Activated naive CD4-positive, alpha-beta T cell treated with anti-CD3 and anti-CD28 coated beads, Interleukin-2, amount 50 U/mL, for 24 hours (primary cell): ENCODE results near the gene TINAGL1.

ENCODE experiments used
- H3K27ac Mint-ChIP-seq: one replicate; pipeline ENCODE4 v1.8.0; 2021; ENCODE audit warnings: mild to moderate bottlenecking, mixed read lengths
- H3K27me3 Mint-ChIP-seq: one replicate; pipeline ENCODE4 v1.8.0; 2021; ENCODE audit warnings: mixed read lengths
- H3K36me3 Mint-ChIP-seq: one replicate; pipeline ENCODE4 v1.8.0; 2021; ENCODE audit warnings: mixed read lengths
- H3K4me1 Mint-ChIP-seq: one replicate; pipeline ENCODE4 v1.8.0; 2021; ENCODE audit warnings: mixed read lengths
- H3K4me3 Mint-ChIP-seq: one replicate; pipeline ENCODE4 v1.8.0; 2021; ENCODE audit warnings: mild to moderate bottlenecking, mixed read lengths
- H3K9me3 Mint-ChIP-seq: one replicate; pipeline ENCODE4 v1.8.0; 2021; ENCODE audit warnings: mixed read lengths

Gene TINAGL1

GRCh38 chr1:31559715-31560114 is 16.6 kb upstream of the TINAGL1 start:
- Mint-ChIP-seq H3K4me1 (no peaks in the 10 kb centered on the region), H3K4me3 (no peak overlapping the region), H3K27ac (peak overlapping the region; percentile 69), H3K36me3 (peaks cover 10% of the 10 kb centered on the region), H3K27me3 (peaks cover 24% of the 10 kb centered on the region), H3K9me3 (peaks cover 13% of the 10 kb centered on the region)

GRCh38 chr1:31560394-31560793 is 15.9 kb upstream of the TINAGL1 start:
- Mint-ChIP-seq H3K36me3 (peaks cover 10% of the 10 kb centered on the region), H3K9me3 (peaks cover 13% of the 10 kb centered on the region), H3K27ac (no peak overlapping the region), H3K4me1 (no peaks in the 10 kb centered on the region), H3K4me3 (no peak overlapping the region), H3K27me3 (peaks cover 22% of the 10 kb centered on the region)

GRCh38 chr1:31562707-31563360 is 13.5 kb upstream of the TINAGL1 start:
- H3K27me3 Mint-ChIP-seq: peaks cover 20% of the 10 kb centered on the region
- H3K27ac Mint-ChIP-seq: no peak overlapping the region
- peaks cover 10% of the 10 kb centered on the region for H3K36me3 Mint-ChIP-seq
- H3K4me1 Mint-ChIP-seq: no peaks in the 10 kb centered on the region
- no peak overlapping the region for H3K4me3 Mint-ChIP-seq
- peaks cover 13% of the 10 kb centered on the region for H3K9me3 Mint-ChIP-seq

GRCh38 chr1:31564606-31564989 is 11.7 kb upstream of the TINAGL1 start:
- Mint-ChIP-seq H3K27me3 (peaks cover 16% of the 10 kb centered on the region), H3K27ac (no peak overlapping the region)

GRCh38 chr1:31567956-31568570 is 8.3 kb upstream of the TINAGL1 start:
- Mint-ChIP-seq H3K27me3 (peaks cover 3% of the 10 kb centered on the region), H3K4me3 (no peak overlapping the region), H3K36me3 (no peaks in the 10 kb centered on the region), H3K27ac (no peak overlapping the region), H3K4me1 (no peaks in the 10 kb centered on the region), H3K9me3 (no peaks in the 10 kb centered on the region)

More at GRCh38 chr1:31564606-31564989, 11.7 kb upstream of the TINAGL1 start:
- H3K36me3 Mint-ChIP-seq: peaks cover 7% of the 10 kb centered on the region
- H3K9me3 Mint-ChIP-seq: peaks cover 10% of the 10 kb centered on the region
- H3K4me3 Mint-ChIP-seq: no peak overlapping the region
- no peaks in the 10 kb centered on the region for H3K4me1 Mint-ChIP-seq

- H3K27me3 Mint-ChIP-seq: peaks cover 2% of the 10 kb centered on the region
- H3K4me1 Mint-ChIP-seq: no peaks in the 10 kb centered on the region
Measured at GRCh38 chr1:31568895-31569595, 7.3 kb upstream of the TINAGL1 start.

GRCh38 chr1:31569596-31570173 is 6.6 kb upstream of the TINAGL1 start:
- no peaks in the 10 kb centered on the region for H3K4me1 Mint-ChIP-seq
- no peaks in the 10 kb centered on the region for H3K9me3 Mint-ChIP-seq
- H3K4me3 Mint-ChIP-seq: no peak overlapping the region
- no peaks in the 10 kb centered on the region for H3K36me3 Mint-ChIP-seq
- peaks cover 4% of the 10 kb centered on the region for H3K27me3 Mint-ChIP-seq
- no peak overlapping the region for H3K27ac Mint-ChIP-seq

More at GRCh38 chr1:31568895-31569595, 7.3 kb upstream of the TINAGL1 start:
- H3K36me3 Mint-ChIP-seq: no peaks in the 10 kb centered on the region
- H3K27ac Mint-ChIP-seq: no peak overlapping the region
- no peaks in the 10 kb centered on the region for H3K9me3 Mint-ChIP-seq
- H3K4me3 Mint-ChIP-seq: no peak overlapping the region

- Mint-ChIP-seq H3K4me3 (no peak overlapping the region), H3K4me1 (no peaks in the 10 kb centered on the region), H3K27me3 (peaks cover 4% of the 10 kb centered on the region), H3K27ac (no peak overlapping the region), H3K9me3 (no peaks in the 10 kb centered on the region), H3K36me3 (no peaks in the 10 kb centered on the region)
Measured at GRCh38 chr1:31570228-31570627, 6.1 kb upstream of the TINAGL1 start.

GRCh38 chr1:31570906-31571305 is 5.4 kb upstream of the TINAGL1 start:
- Mint-ChIP-seq H3K9me3 (no peaks in the 10 kb centered on the region), H3K27me3 (peaks cover 4% of the 10 kb centered on the region), H3K36me3 (no peaks in the 10 kb centered on the region), H3K4me1 (no peaks in the 10 kb centered on the region), H3K27ac (no peak overlapping the region), H3K4me3 (no peak overlapping the region)

GRCh38 chr1:31571340-31572295 is 4.7 kb upstream of the TINAGL1 start:
- Mint-ChIP-seq H3K4me3 (no peak overlapping the region), H3K36me3 (no peaks in the 10 kb centered on the region), H3K27ac (no peak overlapping the region), H3K4me1 (no peaks in the 10 kb centered on the region), H3K27me3 (peaks cover 6% of the 10 kb centered on the region), H3K9me3 (no peaks in the 10 kb centered on the region)

- H3K9me3 Mint-ChIP-seq: no peaks in the 10 kb centered on the region
- no peaks in the 10 kb centered on the region for H3K4me1 Mint-ChIP-seq
- H3K27me3 Mint-ChIP-seq: peaks cover 9% of the 10 kb centered on the region
- H3K36me3 Mint-ChIP-seq: no peaks in the 10 kb centered on the region
- no peak overlapping the region for H3K27ac Mint-ChIP-seq
- no peak overlapping the region for H3K4me3 Mint-ChIP-seq
Measured at GRCh38 chr1:31572323-31573104, 3.8 kb upstream of the TINAGL1 start.

GRCh38 chr1:31573261-31573660 is 3.1 kb upstream of the TINAGL1 start:
- Mint-ChIP-seq H3K27ac (no peak overlapping the region), H3K36me3 (no peaks in the 10 kb centered on the region), H3K9me3 (no peaks in the 10 kb centered on the region), H3K27me3 (peaks cover 10% of the 10 kb centered on the region), H3K4me1 (no peaks in the 10 kb centered on the region), H3K4me3 (no peak overlapping the region)

GRCh38 chr1:31574749-31575368 is 1.5 kb upstream of the TINAGL1 start:
- Mint-ChIP-seq H3K4me1 (no peaks in the 10 kb centered on the region), H3K4me3 (no peak overlapping the region), H3K36me3 (no peaks in the 10 kb centered on the region), H3K27me3 (peaks cover 10% of the 10 kb centered on the region), H3K27ac (no peak overlapping the region), H3K9me3 (no peaks in the 10 kb centered on the region)
